B cell (primary cell): ENCODE data around the gene SEMA4D.

Experiments used
- CTCF ChIP-seq: fragments of 200-600 bp; IDR thresholded peaks from one replicate; pipeline ENCODE4 v1.8.0; 2022; ENCODE audit warnings: antibody characterized with exemption, mild to moderate bottlenecking
- EZH2 ChIP-seq: IDR thresholded peaks from 2 replicates; pipeline ENCODE4 v1.6.1; 2012; ENCODE audit warnings: borderline replicate concordance, low read depth, mild to moderate bottlenecking, moderate library complexity, low read length; ENCODE audit not compliant: insufficient read depth, poor library complexity, severe bottlenecking

GRCh38 chr9:89535461-89535860 lies 37.5 kb upstream of the SEMA4D start:
- TF ChIP-seq CTCF = no peak
- TF ChIP-seq EZH2 = no peak
